Body of pancreas (tissue), 4 donors: ENCODE results near the gene ROBO1.

Experiments
- CTCF ChIP-seq, 7 experiments: fragments of 450-650 bp in 4 of 7; fragments of 200-600 bp in 3 of 7; sonication (generic) in 3 of 7; IDR thresholded peaks; one replicate each; pipeline ENCODE4 v1.5.1; 2016 to 2019; ENCODE audit warnings: antibody characterized with exemption in 7 of 7
- POLR2A ChIP-seq, 3 donors: fragments of 450-650 bp; IDR thresholded peaks; one replicate each; pipeline ENCODE4 v1.6.1; 2016; ENCODE audit warnings: antibody characterized with exemption in 3 of 3, mild to moderate bottlenecking in 2 of 3

GRCh38 chr3:79651536-79652065 lies 116.2 kb downstream of the ROBO1 start:
- TF ChIP-seq CTCF (IDR thresholded peaks at IDR 0.05) (no peak), POLR2A (IDR thresholded peaks at IDR 0.05) (no peak)
